LNCaP clone FGC (cell line): ENCODE data around the gene ATXN3.

Experiments
- DNase-seq: peaks from one replicate; pipeline ENCODE4 v3.0.0-alpha.2; 2011; ENCODE audit warnings: low read depth
- H3K4me3 ChIP-seq: 2 replicates; pipeline ENCODE4 v1.5.1; 2011; ENCODE audit warnings: mild to moderate bottlenecking, low read depth, low read length, control low read depth
- CTCF ChIP-seq: IDR thresholded peaks from 2 replicates; pipeline ENCODE4 v1.5.1; 2012; ENCODE audit warnings: mild to moderate bottlenecking; ENCODE audit not compliant: control insufficient read depth, insufficient read depth; ENCODE audit errors: extremely low read depth

ATXN3 gene

GRCh38 chr14:92033433-92033832 is 72.9 kb downstream of the ATXN3 start:
- TF ChIP-seq CTCF: no peak
- no peak overlapping the region for H3K4me3 ChIP-seq
- DNase-seq: no peak

GRCh38 chr14:92026548-92027190 is 79.7 kb downstream of the ATXN3 start:
- TF ChIP-seq CTCF: no peak
- DNase-seq: no peak
- no peak overlapping the region for H3K4me3 ChIP-seq

GRCh38 chr14:92022036-92022435 is 84.3 kb downstream of the ATXN3 start:
- no peak for TF ChIP-seq CTCF
- no peak for DNase-seq
- H3K4me3 ChIP-seq: no peak overlapping the region

GRCh38 chr14:92021523-92021922 is 84.9 kb downstream of the ATXN3 start:
- no peak for DNase-seq

GRCh38 chr14:92014040-92014439 is 92.3 kb downstream of the ATXN3 start:
- DNase-seq: no peak
- TF ChIP-seq CTCF: no peak

More at GRCh38 chr14:92021523-92021922, 84.9 kb downstream of the ATXN3 start:
- no peak overlapping the region for H3K4me3 ChIP-seq
- no peak for TF ChIP-seq CTCF

GRCh38 chr14:92012121-92012748 is 94.1 kb downstream of the ATXN3 start:
- no peak overlapping the region for H3K4me3 ChIP-seq
- TF ChIP-seq CTCF: no peak
- DNase-seq: no peak

More at GRCh38 chr14:92014040-92014439, 92.3 kb downstream of the ATXN3 start:
- H3K4me3 ChIP-seq: no peak overlapping the region
